Measurements from ENCODE around the gene PPP2R2B.

Gene PPP2R2B

GRCh38 chr5:146872188-146872587, 6.4 kb downstream of the PPP2R2B start:
- no peak overlapping the region for H3K27ac ChIP-seq
- no peak for TF ChIP-seq CTCF (conservative IDR thresholded peaks at IDR 0.05)

GRCh38 chr5:146867996-146868708, 10.4 kb downstream of the PPP2R2B start:
- H3K27ac ChIP-seq: no peak overlapping the region
- no peak for TF ChIP-seq CTCF (conservative IDR thresholded peaks at IDR 0.05)

GRCh38 chr5:146866263-146866662, 12.3 kb downstream of the PPP2R2B start:
- no peak overlapping the region for H3K27ac ChIP-seq
- no peak for TF ChIP-seq CTCF (conservative IDR thresholded peaks at IDR 0.05)

- H3K27ac ChIP-seq: no peak overlapping the region
- TF ChIP-seq CTCF (conservative IDR thresholded peaks at IDR 0.05): no peak
Observed at GRCh38 chr5:146862641-146863040, 15.9 kb downstream of the PPP2R2B start.

- TF ChIP-seq CTCF (conservative IDR thresholded peaks at IDR 0.05): no peak
- H3K27ac ChIP-seq: no peak overlapping the region
Observed at GRCh38 chr5:146860213-146860893, 18.2 kb downstream of the PPP2R2B start.

GRCh38 chr5:146852089-146852488, 26.5 kb downstream of the PPP2R2B start:
- no peak for TF ChIP-seq CTCF (conservative IDR thresholded peaks at IDR 0.05)

GRCh38 chr5:146851133-146851532, 27.4 kb downstream of the PPP2R2B start:
- no peak overlapping the region for H3K27ac ChIP-seq
- no peak for TF ChIP-seq CTCF (conservative IDR thresholded peaks at IDR 0.05)

More at GRCh38 chr5:146852089-146852488, 26.5 kb downstream of the PPP2R2B start:
- no peak overlapping the region for H3K27ac ChIP-seq

Data from VCaP (cell line).